Ovary (tissue), 9 donors: ENCODE data around the gene GABRD. TPM values are rescaled to one million over a fixed set of nuclear protein-coding genes. Genes with fewer than 3 reads are reported as not detected.

ENCODE experiments used
- DNase-seq, 5 donors: peaks; one replicate each; pipeline ENCODE4 v3.0.0-alpha.2; 2019 to 2020
- H3K27ac ChIP-seq, 2 donors: fragments of 200-600 bp; one replicate each; pipeline versions ENCODE4 v1.5.1 to v1.8.0; 2019 to 2022
- H3K27me3 ChIP-seq: fragments of 200-600 bp; one replicate; pipeline ENCODE4 v1.8.0; 2022
- H3K36me3 ChIP-seq: fragments of 200-600 bp; sonication (generic); one replicate; pipeline ENCODE4 v1.5.1; 2019
- H3K4me1 ChIP-seq: one replicate; pipeline ENCODE4 v1.8.1; 2013; ENCODE audit warnings: mild to moderate bottlenecking, moderate library complexity; ENCODE audit not compliant: insufficient read depth
- H3K4me3 ChIP-seq: fragments of 200-600 bp; sonication (generic); one replicate; pipeline ENCODE4 v1.5.1; 2017
- H3K9me3 ChIP-seq, 2 donors: fragments of 200-600 bp in 1 of 2; sonication (generic) in 1 of 2; one replicate each; pipeline versions ENCODE4 v1.5.1 to v1.8.1; 2013 to 2019; ENCODE audit warnings: mild to moderate bottlenecking in 1 of 2, moderate library complexity in 1 of 2
- EP300 ChIP-seq: sonication (generic); formaldehyde crosslinking; IDR thresholded peaks from one replicate; pipeline ENCODE4 v1.6.1; 2017; ENCODE audit warnings: antibody characterized with exemption
- POLR2A ChIP-seq: fragments of 450-650 bp; IDR thresholded peaks from one replicate; pipeline ENCODE4 v1.6.1; 2017; ENCODE audit warnings: antibody characterized with exemption, mild to moderate bottlenecking, moderate library complexity
- WGBS, 3 donors: extraction: QIAGEN DNeasy Blood & Tissue Kit in 1 of 3; methylation state at CpG; one replicate each; pipeline versions ENCODE4 v1.1.5 to v1.1.7; 2013 to 2017; 5-methylcytosine and 5-hydroxymethylcytosine counted together
- intact Hi-C, 4 donors: fragments of 100-400 bp; cut with DNase I; formaldehyde crosslinking; loops; one replicate each; pipeline versions ENCODE4 v1.11.0 to v1.15.1; 2022 to 2023
- polyA plus RNA-seq, 2 donors: library from polyadenylated mRNA; stranded (reverse); fragments of 200-250 nt in 1 of 2; fragments of 350-450 nt in 1 of 2; fragmentation: Illumina TruSeq in 1 of 2; extraction: RNeasy Lipid Tissue Mini Kit (QIAGEN cat#74804) in 1 of 2; gene quantifications; one replicate each; pipeline ENCODE4 v1.2.3, GENCODE V29; 2013 to 2014
- total RNA-seq, 7 donors: library from RNA; depleted of rRNA in 2 of 7; stranded (reverse); fragments of >200 nt in 2 of 7; fragmentation: NEBNext Ultra II Directional in 3 of 7; extraction: Animal tissue kit (Norgen Biotek cat#: 25700) in 3 of 7; gene quantifications; one replicate each; pipeline versions ENCODE4 v1.1.0 to v1.2.4, GENCODE V29; 2016 to 2023
- TF ChIP-seq, protein P1 (sequence below), 3 donors: fragments of 450-650 bp in 2 of 3; fragments of 200-600 bp in 1 of 3; IDR thresholded peaks; one replicate each; pipeline versions ENCODE4 v1.5.1 to v1.8.0; 2016 to 2022; ENCODE audit warnings: antibody characterized with exemption in 3 of 3, mild to moderate bottlenecking in 1 of 3
- donor health status: DM: no; HTN: no; CAD: no; lungs with moderate emphysema.
- donor health status: DM: no; HTN: no; CAD: no.
- donor health status: Bipolar disorder and iron deficiency.
- donor health status: DM: yes; HTN: yes; CAD: no.
- donor health status: DM: no; HTN: no; CAD: no.
- donor health status: DM: yes; HTN: yes; CAD: no.

GABRD gene
- total and polyA plus RNA-seq, 9 donors = 0.13 to 0.40 (median 0.33) TPM; not detected in 6

DNA sequence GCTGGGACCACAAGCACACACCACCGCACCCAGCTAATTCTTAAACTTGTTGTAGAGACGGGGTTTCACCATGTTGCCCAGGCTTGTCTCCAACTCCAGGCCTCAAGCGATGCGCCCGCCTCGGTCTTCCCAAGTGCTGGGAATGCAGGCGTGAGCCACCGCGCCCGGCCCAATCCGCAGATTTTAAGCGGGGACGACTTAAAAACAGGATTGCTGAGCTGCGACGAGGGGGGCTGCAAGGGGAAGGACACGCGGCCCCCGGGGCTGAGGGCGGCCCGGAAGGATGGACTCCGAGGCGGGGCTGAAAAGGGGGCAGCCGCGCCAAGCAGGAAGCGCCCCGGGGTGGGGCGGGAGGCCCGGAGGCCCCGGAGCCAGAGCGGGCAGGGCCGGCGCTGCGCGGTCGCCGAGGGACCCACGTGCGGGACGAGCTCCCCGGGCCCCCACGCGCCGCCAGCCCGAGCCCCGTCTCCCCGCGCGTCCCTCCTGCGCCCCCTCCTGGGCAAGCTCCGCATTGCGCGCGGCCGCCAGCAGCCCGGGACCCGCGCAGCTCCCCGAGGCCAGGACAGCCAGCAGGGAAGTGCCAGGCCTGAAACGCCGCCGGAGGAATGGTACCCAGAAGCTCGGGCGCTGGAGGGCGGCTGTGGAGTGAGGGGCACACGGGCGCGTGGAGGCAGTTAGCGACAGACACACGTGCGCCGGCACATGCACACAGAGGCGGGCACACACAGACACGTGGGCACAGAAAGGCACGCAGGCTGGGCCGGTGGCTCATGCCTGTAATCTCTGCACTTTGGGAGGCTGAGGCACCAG, 25.6 kb downstream of the GABRD start:
- TF ChIP-seq, protein P1, sequence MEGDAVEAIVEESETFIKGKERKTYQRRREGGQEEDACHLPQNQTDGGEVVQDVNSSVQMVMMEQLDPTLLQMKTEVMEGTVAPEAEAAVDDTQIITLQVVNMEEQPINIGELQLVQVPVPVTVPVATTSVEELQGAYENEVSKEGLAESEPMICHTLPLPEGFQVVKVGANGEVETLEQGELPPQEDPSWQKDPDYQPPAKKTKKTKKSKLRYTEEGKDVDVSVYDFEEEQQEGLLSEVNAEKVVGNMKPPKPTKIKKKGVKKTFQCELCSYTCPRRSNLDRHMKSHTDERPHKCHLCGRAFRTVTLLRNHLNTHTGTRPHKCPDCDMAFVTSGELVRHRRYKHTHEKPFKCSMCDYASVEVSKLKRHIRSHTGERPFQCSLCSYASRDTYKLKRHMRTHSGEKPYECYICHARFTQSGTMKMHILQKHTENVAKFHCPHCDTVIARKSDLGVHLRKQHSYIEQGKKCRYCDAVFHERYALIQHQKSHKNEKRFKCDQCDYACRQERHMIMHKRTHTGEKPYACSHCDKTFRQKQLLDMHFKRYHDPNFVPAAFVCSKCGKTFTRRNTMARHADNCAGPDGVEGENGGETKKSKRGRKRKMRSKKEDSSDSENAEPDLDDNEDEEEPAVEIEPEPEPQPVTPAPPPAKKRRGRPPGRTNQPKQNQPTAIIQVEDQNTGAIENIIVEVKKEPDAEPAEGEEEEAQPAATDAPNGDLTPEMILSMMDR (IDR thresholded peaks at IDR 0.05) = peak; percentile 41 to 94 (median 89)
- TF ChIP-seq EP300 = no peak
- DNase-seq = peak; percentile 55 to 85 (median 67)
- H3K36me3 ChIP-seq = no peaks in the 10 kb centered on the region
- H3K9me3 ChIP-seq = no peaks in the 10 kb centered on the region
- WGBS, 3 donors = 6 to 15% (median 11%) methylated on average over 35 to 75 of the region's 75 CpGs
- H3K27me3 ChIP-seq = no peaks in the 10 kb centered on the region
- H3K4me3 ChIP-seq = no peak overlapping the region
- intact Hi-C loops = loop anchor here (5.0 kb wide), 4 partner anchors 82 to 102 kb away; no protein-coding TSS in a partner anchor
- H3K27ac ChIP-seq = no peak overlapping the region
- peaks cover 1% of the 10 kb centered on the region for H3K4me1 ChIP-seq

DNA sequence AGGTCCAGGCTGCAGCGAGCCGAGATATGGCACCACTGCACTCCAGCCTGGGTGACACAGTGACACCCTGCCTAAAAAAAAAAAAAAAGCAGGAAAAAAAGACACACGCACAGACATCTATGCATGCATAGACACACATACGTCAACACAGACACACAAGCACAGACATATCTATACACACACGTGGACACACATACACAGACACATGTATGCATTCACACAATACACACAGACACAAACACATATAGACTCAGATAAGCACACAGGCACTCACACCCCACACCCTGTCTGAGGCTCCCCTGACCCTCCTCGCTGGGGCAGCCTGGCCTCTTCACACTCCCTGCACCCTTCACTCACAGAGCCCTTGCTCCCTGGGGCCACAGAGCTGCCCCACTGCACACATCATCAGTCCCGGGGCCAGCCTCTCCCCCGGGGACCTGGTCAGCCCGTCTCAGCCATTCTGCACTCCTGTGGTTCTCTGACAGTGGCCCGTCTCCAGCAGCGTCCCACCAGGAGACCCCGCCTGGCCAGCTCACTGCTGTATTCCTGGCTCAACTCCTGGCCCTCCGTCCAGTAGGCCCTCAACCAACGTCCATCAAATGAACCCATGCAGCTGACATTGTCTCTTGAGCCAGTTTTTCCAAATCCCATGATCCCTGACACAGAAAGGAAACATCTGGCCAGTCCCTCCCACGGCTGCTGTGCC, 26.5 kb downstream of the GABRD start:
- 39 to 43% (median 41%) methylated on average over 15 of the region's 15 CpGs for WGBS, 3 donors
- H3K4me3 ChIP-seq = no peak overlapping the region

DNA sequence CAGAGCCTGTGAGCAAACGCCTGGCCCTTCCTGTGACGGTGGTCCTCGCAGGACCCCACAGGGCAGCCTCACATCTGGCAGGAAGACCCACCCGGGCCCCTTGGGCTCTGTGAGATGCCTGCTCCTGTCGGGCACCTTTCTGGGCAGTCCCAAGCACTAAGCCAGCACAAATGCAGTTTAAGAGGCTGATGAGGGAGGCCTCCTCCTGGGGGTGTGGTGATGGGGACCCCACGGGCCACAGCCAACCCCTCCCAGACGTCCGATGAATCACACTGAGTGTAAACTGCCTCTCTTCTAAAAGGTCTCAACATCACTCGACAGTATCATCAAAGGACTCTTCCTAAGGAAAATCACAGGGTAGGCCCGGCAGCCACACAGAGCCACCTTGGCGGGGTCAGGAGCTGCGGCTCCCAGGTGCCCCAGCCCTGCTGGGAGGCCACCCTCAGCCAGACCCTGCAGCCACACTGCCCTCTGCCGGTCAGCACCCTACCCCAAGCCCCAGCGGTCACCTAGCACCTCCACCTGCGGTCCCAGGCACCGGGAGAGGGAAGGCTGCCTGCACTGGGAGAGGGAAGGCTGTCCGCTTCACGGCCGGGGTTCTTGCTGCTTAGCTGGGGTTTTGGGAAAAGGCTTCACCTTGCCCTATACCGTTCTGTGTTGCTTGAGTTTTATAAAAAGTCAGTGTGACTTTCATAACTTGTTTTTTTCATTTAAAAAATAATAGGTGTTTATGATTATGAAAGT, 27.2 kb downstream of the GABRD start:
- WGBS, 3 donors = 31 to 34% (median 33%) methylated on average over 20 of the region's 20 CpGs
- no peak for DNase-seq
- no peak for TF ChIP-seq POLR2A
- TF ChIP-seq, protein P1 (IDR thresholded peaks at IDR 0.05) = no peak
- TF ChIP-seq EP300 = no peak
- Histone ChIP-seq H3K27me3 (no peaks in the 10 kb centered on the region), H3K27ac (no peak overlapping the region), H3K4me1 (peaks cover 4% of the 10 kb centered on the region), H3K9me3 (no peaks in the 10 kb centered on the region), H3K4me3 (no peak overlapping the region), H3K36me3 (no peaks in the 10 kb centered on the region)
- intact Hi-C loops = loop anchor here (5.0 kb wide), 4 partner anchors 84 to 104 kb away; no protein-coding TSS in a partner anchor

More for the DNA sequence above, 26.5 kb downstream of the GABRD start:
- no peaks in the 10 kb centered on the region for H3K36me3 ChIP-seq
- no peaks in the 10 kb centered on the region for H3K27me3 ChIP-seq
- TF ChIP-seq POLR2A (no peak), EP300 (no peak)
- TF ChIP-seq, protein P1 (IDR thresholded peaks at IDR 0.05) = no peak
- intact Hi-C loops = loop anchor here (5.0 kb wide), 4 partner anchors 83 to 103 kb away; no protein-coding TSS in a partner anchor
- H3K4me1 ChIP-seq = peaks cover 4% of the 10 kb centered on the region
- H3K27ac ChIP-seq = no peak overlapping the region
- DNase-seq = no peak
- no peaks in the 10 kb centered on the region for H3K9me3 ChIP-seq
